Central memory CD8-positive, alpha-beta T cell (primary cell): ENCODE results near the gene AGRP.

Experiments
- ATAC-seq: fragments of 150-1000 bp; cut with Tn5 transposase; replicated peaks from 2 replicates; pipeline ENCODE4 v1.10.0; 2022; ENCODE audit warnings: mild to moderate bottlenecking, moderate FRiP score, moderate number of reproducible peaks; ENCODE audit not compliant: poor library complexity, severe bottlenecking; ENCODE audit errors: extremely low read depth
- DNase-seq, 2 donors: peaks; one replicate each; pipeline ENCODE4 v3.0.0; 2021; ENCODE audit warnings: low spot score in 2 of 2
- H3K27ac Mint-ChIP-seq: one replicate; pipeline ENCODE4 v1.8.0; 2022; ENCODE audit warnings: low read depth, mild to moderate bottlenecking, moderate library complexity, mixed read lengths
- H3K27me3 Mint-ChIP-seq: one replicate; pipeline ENCODE4 v1.8.0; 2022; ENCODE audit warnings: mixed read lengths
- H3K36me3 Mint-ChIP-seq: one replicate; pipeline ENCODE4 v1.8.0; 2022; ENCODE audit warnings: mild to moderate bottlenecking, moderate library complexity, mixed read lengths; ENCODE audit not compliant: insufficient read depth
- H3K4me1 Mint-ChIP-seq: one replicate; pipeline ENCODE4 v1.8.0; 2022; ENCODE audit warnings: mixed read lengths
- H3K4me3 Mint-ChIP-seq: one replicate; pipeline ENCODE4 v1.8.0; 2022; ENCODE audit warnings: mild to moderate bottlenecking, moderate library complexity, mixed read lengths
- H3K9me3 Mint-ChIP-seq: one replicate; pipeline ENCODE4 v1.8.0; 2022; ENCODE audit warnings: mixed read lengths

Gene AGRP

DNA sequence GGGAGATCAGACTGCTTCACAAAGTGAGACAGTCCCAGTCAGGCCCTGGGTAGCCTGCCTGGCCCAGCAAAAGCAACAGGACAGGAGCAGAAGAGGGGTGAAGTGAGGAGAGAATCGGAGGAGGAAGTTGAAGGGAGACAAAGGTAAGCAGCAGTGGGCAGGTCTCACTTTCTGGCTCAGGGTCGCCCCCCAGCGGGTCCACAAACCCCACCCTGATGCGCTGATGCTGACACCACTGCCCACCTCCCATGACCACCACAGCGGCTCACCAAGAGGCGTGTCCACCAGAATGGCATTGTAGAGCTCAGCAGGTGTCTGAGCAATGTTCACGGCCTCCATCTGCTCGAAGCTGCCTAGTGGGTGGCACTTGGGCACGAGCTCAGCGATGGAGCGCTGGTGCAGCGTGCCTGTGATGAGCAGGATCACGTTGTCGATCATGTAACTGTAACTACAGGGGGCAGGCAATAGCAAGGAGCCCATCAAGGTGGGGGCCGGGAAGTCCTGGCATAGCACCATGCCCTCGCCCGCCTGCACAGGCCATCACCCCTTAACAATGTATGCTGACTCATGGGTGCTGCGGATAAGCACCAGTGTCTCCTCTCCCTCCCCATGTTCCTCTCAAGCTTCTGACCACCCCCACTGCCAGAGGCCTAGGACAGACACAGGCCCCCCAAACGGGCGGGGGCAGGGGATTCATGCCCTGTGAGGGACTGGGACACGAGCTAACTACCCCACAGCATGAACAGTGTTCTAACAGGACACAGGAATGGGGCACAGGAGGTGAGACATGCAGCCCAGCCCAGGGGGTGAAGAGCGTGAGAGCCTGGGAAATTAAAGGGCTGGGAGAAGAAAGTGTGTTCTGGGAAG, 38.9 kb downstream of the AGRP start:
- ATAC-seq, result no peak
- H3K4me1 Mint-ChIP-seq, result peaks cover 20% of the 10 kb centered on the region
- DNase-seq, result no peak
- H3K27me3 Mint-ChIP-seq, result no peaks in the 10 kb centered on the region
- H3K9me3 Mint-ChIP-seq, result no peaks in the 10 kb centered on the region
- H3K27ac Mint-ChIP-seq, result peak overlapping the region; percentile 60
- no peak overlapping the region for H3K4me3 Mint-ChIP-seq
- H3K36me3 Mint-ChIP-seq, result peaks cover 8% of the 10 kb centered on the region

DNA sequence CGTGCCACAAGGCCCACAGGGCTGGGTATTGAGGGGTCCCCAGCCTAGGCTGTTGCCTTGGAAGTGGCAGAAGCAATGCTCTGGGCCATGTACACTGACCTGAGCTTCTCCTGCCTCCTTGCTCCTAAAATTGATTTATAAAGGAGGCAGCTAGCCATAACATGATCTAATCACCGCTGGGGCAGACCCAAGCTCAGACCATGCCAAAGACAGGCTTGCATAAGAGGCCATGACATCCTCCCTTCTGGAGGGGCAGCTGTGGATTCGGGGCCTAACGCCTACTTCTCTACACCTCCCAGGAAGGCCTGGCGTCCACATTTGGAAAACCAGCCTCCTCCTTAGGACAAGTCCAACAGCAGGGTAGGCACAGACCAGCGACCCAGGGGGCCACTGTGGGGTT, 40.1 kb downstream of the AGRP start:
- Mint-ChIP-seq H3K4me3 (no peak overlapping the region), H3K27me3 (no peaks in the 10 kb centered on the region), H3K27ac (peak overlapping the region; percentile 35), H3K36me3 (peaks cover 12% of the 10 kb centered on the region), H3K9me3 (no peaks in the 10 kb centered on the region), H3K4me1 (peaks cover 24% of the 10 kb centered on the region)
- ATAC-seq, result no peak
- no peak for DNase-seq

DNA sequence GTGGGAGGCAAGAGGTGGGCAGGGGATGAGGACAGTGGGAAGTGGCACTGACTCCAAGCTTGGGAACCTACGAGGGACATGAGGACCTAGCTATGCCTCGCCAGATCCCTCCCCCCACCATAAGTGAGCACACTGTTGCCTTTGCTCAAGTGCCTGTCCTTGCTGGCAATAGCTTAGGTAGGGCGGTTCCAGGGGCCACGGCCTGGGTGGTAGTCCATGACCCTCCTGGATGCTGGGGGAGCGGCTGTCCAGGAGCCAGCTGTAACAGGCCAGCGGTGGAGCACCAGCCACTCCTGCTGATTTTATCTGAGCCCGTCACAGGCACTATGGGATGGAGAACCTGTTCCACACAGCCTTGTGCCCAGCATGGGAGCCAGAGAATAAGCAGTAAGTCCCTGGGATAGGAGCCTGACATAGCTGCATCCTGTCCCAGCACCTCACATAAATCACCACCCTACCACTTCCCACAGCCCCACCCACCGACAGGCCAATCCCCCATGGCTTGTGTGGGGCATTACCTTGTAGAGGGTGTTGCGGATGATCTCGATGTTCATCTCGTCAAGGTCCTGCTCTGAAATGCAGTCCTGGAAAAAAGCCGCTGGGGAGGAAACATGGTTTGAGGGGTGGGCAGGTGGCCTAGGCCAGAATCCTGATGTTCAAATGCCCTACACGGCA, 40.6 kb downstream of the AGRP start:
- no peak overlapping the region for H3K4me3 Mint-ChIP-seq
- no peaks in the 10 kb centered on the region for H3K9me3 Mint-ChIP-seq
- H3K4me1 Mint-ChIP-seq, result peaks cover 24% of the 10 kb centered on the region
- DNase-seq (no peak), ATAC-seq (no peak)
- H3K27ac Mint-ChIP-seq, result no peak overlapping the region
- H3K36me3 Mint-ChIP-seq, result peaks cover 12% of the 10 kb centered on the region
- no peaks in the 10 kb centered on the region for H3K27me3 Mint-ChIP-seq

DNA sequence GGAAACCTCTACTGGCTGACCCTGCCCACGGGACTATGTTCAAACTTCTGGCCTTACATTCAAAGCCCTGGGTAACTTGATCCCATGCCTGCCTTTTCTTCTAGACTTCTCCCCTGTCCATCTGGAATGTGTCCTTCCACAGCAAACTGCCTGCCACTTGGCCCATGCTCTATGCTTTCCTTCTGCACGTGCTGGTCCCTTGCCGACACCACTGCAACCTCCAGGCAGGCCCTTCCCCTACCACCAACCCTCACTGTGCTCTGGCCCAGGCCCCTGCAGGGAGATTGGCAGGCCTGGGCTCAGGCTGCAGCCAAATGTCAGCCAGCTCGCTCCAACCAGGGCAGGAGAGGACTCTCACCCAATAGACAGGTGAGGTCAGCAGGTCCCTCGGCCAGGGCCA, 41.4 kb downstream of the AGRP start:
- Mint-ChIP-seq H3K4me1 (peaks cover 22% of the 10 kb centered on the region), H3K36me3 (peaks cover 12% of the 10 kb centered on the region), H3K27ac (no peak overlapping the region), H3K4me3 (no peak overlapping the region), H3K27me3 (no peaks in the 10 kb centered on the region), H3K9me3 (no peaks in the 10 kb centered on the region)
- DNase-seq (no peak), ATAC-seq (no peak)

DNA sequence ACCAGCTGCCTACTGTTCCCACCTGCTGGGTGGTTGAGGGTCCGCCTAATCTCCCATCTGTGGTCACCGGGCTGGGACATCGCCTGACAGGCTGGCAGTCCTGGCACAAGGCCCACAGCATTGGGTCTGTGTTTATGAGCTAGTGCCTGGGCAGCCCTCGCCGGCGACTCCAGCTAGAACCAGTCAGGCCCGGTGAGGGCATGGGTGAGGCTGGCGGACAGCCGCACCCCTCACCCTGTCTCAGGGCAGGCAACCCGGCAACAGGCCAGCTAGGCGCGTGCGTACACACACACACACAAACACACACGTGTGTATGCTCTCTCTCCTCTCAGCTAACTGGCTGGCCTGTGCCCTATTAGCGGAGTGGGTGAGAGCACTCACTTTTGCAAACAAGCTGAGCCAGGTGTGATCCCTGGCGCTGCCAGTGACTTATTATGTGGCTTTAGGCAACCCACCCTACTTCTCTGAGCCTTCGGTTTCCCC, 42.0 kb downstream of the AGRP start:
- peaks cover 10% of the 10 kb centered on the region for H3K36me3 Mint-ChIP-seq
- peaks cover 16% of the 10 kb centered on the region for H3K4me1 Mint-ChIP-seq
- no peaks in the 10 kb centered on the region for H3K27me3 Mint-ChIP-seq
- no peak overlapping the region for H3K4me3 Mint-ChIP-seq
- H3K9me3 Mint-ChIP-seq, result no peaks in the 10 kb centered on the region
- ATAC-seq (no peak), DNase-seq (no peak)
- no peak overlapping the region for H3K27ac Mint-ChIP-seq

DNA sequence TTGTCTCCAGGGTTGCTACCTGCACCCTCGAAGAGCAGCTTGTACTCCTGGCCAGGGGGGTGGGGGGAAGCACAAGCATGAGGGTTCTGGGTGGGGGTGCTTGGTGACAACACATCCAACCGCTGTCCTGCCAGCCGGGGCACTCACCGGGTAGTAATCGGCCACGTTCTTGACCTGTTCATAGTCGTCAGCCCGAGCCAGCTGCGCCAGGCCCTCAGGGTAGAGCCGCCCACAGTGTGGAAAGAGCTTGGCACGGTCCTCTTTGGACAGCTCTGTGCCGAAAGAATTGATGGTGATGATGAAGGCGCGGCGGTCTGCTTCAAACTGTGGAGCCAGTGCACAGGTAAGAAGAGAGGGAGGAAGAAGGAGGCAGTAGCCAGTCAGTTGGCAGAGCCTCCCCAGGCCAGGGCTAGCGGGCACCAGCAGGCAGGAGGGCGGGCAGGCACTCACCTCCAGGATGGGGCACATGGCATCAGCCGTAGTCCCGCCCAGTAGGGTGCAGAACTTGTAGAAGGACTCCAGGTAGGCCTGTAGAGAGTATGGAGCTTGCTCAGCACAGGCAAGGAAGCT, 44.4 kb downstream of the AGRP start:
- DNase-seq (no peak), ATAC-seq (no peak)
- Mint-ChIP-seq H3K4me3 (no peak overlapping the region), H3K4me1 (peaks cover 8% of the 10 kb centered on the region), H3K36me3 (peaks cover 7% of the 10 kb centered on the region), H3K27me3 (no peaks in the 10 kb centered on the region), H3K9me3 (no peaks in the 10 kb centered on the region), H3K27ac (no peak overlapping the region)

DNA sequence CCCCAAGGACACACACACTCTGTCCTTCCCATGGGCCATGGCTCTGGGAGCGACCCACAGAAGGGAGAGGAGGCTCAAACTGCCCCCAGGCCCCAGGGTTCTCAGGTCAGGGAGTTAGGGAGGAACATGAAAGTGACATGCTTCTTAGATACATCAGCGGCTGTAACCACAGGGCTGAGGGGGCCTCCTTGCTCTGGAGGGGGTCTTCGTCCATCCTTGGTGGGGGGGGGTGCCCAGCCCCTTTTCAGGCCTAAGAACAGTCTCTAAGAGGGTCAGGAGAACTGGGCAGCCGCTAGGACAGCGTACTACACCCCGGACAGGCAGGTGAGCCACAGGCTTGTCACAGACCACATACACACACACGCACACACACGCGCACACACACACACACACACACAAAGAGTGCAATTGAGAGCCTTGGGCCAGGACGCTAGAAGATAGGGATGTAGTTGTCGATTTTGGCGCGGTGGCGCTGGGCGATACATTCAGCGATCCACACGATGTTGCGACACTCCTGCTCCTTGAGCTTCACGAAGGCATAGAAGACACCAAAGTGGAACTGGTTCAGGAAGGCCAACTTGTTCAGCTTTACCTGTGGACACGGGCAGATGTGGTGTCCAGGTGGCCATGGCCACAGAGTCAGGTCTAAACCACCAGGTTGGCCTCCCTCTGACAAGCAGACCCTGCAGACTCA, 45.1 kb downstream of the AGRP start:
- no peaks in the 10 kb centered on the region for H3K27me3 Mint-ChIP-seq
- H3K4me1 Mint-ChIP-seq, result peaks cover 8% of the 10 kb centered on the region
- DNase-seq (no peak), ATAC-seq (no peak)
- H3K4me3 Mint-ChIP-seq, result no peak overlapping the region
- peak overlapping the region; percentile 69 for H3K27ac Mint-ChIP-seq
- peaks cover 7% of the 10 kb centered on the region for H3K36me3 Mint-ChIP-seq
- no peaks in the 10 kb centered on the region for H3K9me3 Mint-ChIP-seq

DNA sequence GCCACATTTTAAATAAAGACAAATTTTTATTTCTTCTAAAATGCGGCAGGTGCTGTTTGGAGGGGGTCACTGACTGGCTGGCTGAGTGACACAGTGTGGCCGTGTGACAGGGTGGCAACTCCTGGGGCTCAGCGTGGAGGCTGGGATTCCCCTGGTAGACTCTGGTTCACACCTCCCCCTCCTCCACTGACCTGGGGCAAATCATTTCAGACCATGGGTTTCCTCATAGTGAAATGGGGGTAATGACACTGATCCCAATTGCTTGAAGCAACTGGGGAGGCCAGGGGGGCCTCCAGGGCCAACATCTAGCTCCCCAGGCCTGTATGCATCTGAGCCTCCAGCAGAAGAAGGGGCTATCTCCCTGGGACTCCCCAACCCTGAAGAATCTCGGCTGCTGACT, 45.8 kb downstream of the AGRP start:
- Mint-ChIP-seq H3K27ac (peak overlapping the region; percentile 69), H3K9me3 (no peaks in the 10 kb centered on the region), H3K4me3 (no peak overlapping the region), H3K27me3 (no peaks in the 10 kb centered on the region), H3K36me3 (peaks cover 7% of the 10 kb centered on the region), H3K4me1 (peaks cover 8% of the 10 kb centered on the region)
- ATAC-seq, result no peak
- DNase-seq, result no peak

DNA sequence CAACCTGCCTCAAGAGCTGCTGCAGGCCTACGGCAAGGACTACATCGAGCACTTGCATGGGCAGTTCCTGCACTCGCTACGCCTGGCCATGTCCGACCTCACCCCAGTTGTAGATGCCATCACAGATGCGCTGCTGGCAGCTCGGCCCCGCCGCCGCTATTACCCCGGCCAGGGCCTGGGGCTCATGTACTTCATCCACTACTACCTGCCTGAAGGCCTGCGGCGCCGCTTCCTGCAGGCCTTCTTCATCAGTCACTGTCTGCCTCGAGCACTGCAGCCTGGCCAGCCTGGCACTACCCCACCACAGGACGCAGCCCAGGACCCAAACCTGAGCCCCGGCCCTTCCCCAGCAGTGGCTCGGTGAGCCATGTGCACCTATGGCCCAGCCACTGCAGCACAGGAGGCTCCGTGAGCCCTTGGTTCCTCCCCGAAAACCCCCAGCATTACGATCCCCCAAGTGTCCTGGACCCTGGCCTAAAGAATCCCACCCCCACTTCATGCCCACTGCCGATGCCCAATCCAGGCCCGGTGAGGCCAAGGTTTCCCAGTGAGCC, 46.6 kb downstream of the AGRP start:
- H3K4me3 Mint-ChIP-seq, result no peak overlapping the region
- no peaks in the 10 kb centered on the region for H3K27me3 Mint-ChIP-seq
- ATAC-seq, result no peak
- H3K27ac Mint-ChIP-seq, result no peak overlapping the region
- peaks cover 8% of the 10 kb centered on the region for H3K4me1 Mint-ChIP-seq
- H3K9me3 Mint-ChIP-seq, result no peaks in the 10 kb centered on the region
- DNase-seq, result no peak
- H3K36me3 Mint-ChIP-seq, result peaks cover 7% of the 10 kb centered on the region

DNA sequence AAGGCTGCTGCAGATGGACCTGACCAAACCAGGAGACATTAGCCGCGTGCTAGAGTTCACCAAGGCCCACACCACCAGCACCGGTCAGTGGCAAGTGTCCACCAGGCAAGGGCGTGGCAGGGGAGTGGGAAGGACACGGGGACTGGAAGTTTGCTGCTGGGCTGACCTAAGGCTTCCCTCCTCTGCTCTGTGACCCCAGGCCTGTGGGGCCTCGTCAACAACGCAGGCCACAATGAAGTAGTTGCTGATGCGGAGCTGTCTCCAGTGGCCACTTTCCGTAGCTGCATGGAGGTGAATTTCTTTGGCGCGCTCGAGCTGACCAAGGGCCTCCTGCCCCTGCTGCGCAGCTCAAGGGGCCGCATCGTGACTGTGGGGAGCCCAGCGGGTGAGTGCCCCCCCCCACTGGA, 47.6 kb downstream of the AGRP start:
- no peak overlapping the region for H3K27ac Mint-ChIP-seq
- no peak for ATAC-seq
- no peak overlapping the region for H3K4me3 Mint-ChIP-seq
- H3K36me3 Mint-ChIP-seq, result peaks cover 6% of the 10 kb centered on the region
- no peak for DNase-seq
- H3K27me3 Mint-ChIP-seq, result no peaks in the 10 kb centered on the region
- H3K4me1 Mint-ChIP-seq, result peaks cover 8% of the 10 kb centered on the region
- H3K9me3 Mint-ChIP-seq, result no peaks in the 10 kb centered on the region

DNA sequence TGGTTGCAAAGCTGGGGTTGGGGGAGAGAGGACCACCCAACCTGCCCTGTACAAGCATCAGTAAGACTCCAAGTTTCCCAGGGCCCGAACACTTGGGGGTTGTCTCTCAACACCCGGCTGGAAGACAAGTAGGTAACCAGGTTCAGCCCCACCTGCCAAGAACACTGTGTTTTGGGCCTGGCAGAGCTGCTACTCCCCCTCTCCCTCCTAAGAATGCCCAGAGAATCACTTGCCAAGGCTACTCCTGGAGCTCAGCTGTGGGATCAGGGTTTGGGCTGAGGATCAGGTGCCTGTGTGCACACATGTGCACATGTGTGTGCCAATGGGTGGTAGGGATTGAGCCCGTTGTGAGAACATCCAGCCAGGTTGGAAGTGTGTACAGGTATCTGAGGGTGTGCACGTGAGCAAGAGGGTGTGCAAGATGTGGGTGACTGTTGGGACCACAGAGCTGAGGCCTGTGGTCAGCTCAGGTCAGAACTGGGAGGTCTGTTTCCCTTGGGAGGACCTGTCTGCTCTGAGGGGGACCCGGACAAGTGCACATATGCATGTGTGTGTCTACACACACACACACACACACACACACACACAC, 50.1 kb downstream of the AGRP start:
- H3K36me3 Mint-ChIP-seq, result peaks cover 2% of the 10 kb centered on the region
- DNase-seq (no peak), ATAC-seq (no peak)
- H3K27me3 Mint-ChIP-seq, result peaks cover 24% of the 10 kb centered on the region
- H3K4me3 Mint-ChIP-seq, result no peak overlapping the region
- H3K4me1 Mint-ChIP-seq, result peaks cover 5% of the 10 kb centered on the region
- no peak overlapping the region for H3K27ac Mint-ChIP-seq
- no peaks in the 10 kb centered on the region for H3K9me3 Mint-ChIP-seq
